ENCODE measurements around the gene SEC24C.
"Not testable (repeated sequence)": the region's sequence is repeated elsewhere in the genome, so short reads cannot be mapped to it uniquely, and the experiment has no call there.

DNA sequence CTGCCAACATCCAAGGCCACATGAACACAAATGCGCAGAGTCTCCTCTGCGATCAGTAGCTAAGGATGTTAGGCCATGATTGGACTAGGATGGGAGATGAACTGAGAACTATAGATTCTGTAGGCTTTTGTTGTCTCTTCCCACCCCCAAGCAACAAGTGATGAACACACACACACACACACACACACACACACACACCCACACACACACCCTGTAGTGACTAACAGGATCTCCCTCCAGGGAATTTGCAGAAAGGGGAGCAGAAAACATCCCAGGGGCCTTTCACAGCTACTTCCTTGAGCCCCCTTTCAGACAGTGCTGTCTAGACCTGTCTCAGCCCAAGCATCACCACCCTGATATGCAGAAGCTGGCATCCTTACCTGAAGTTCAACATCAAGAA is 37.7 kb upstream of the SEC24C start:
- not testable (repeated sequence) for TF ChIP-seq FOXM1 (IDR thresholded peaks at IDR 0.05; ENCODE audit: borderline replicate concordance); SP1 (IDR thresholded peaks at IDR 0.05); PKNOX1 (IDR thresholded peaks at IDR 0.05); ZNF384 (IDR thresholded peaks at IDR 0.05); L3MBTL2 (conservative IDR thresholded peaks at IDR 0.05); SUZ12 (IDR thresholded peaks at IDR 0.05); ELF4 (IDR thresholded peaks at IDR 0.05)
